DOHH2 (cell line): ENCODE measurements around the gene ABITRAM.

Experiments
- EZH2phosphoT487 ChIP-seq: fragments of 200-600 bp; sonication (generic); IDR thresholded peaks from 2 replicates; pipeline ENCODE4 v1.6.1; 2017; ENCODE audit warnings: borderline replicate concordance, mild to moderate bottlenecking, antibody characterized with exemption, low read length, moderate library complexity, mixed read lengths
- TF ChIP-seq, protein P1 (sequence below): fragments of 200-600 bp; sonication (generic); IDR thresholded peaks from one replicate; pipeline ENCODE4 v1.5.1; 2014; ENCODE audit warnings: antibody characterized with exemption, mild to moderate bottlenecking, low read depth, low read length; ENCODE audit not compliant: poor library complexity, severe bottlenecking

GRCh38 chr9:108934323-108934893 is at the start of gene ABITRAM:
- TF ChIP-seq, protein P1, sequence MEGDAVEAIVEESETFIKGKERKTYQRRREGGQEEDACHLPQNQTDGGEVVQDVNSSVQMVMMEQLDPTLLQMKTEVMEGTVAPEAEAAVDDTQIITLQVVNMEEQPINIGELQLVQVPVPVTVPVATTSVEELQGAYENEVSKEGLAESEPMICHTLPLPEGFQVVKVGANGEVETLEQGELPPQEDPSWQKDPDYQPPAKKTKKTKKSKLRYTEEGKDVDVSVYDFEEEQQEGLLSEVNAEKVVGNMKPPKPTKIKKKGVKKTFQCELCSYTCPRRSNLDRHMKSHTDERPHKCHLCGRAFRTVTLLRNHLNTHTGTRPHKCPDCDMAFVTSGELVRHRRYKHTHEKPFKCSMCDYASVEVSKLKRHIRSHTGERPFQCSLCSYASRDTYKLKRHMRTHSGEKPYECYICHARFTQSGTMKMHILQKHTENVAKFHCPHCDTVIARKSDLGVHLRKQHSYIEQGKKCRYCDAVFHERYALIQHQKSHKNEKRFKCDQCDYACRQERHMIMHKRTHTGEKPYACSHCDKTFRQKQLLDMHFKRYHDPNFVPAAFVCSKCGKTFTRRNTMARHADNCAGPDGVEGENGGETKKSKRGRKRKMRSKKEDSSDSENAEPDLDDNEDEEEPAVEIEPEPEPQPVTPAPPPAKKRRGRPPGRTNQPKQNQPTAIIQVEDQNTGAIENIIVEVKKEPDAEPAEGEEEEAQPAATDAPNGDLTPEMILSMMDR, result no peak
- no peak for TF ChIP-seq EZH2phosphoT487
